Spinal cord (tissue), 10 donors: ENCODE results near the gene F12. TPM values are rescaled to one million over a fixed set of nuclear protein-coding genes. Genes with fewer than 3 reads are reported as not detected.

ENCODE experiments used
- DNase-seq, 6 donors: peaks; one replicate each; pipeline versions ENCODE4 v3.0.0 to v3.0.0-alpha.2; 2013 to 2015; ENCODE audit warnings: low spot score in 6 of 6, low read depth in 4 of 6
- H3K27ac ChIP-seq: one replicate; pipeline ENCODE4 v1.5.1; 2013; ENCODE audit warnings: low read depth, low read length, control low read depth
- H3K27me3 ChIP-seq: one replicate; pipeline ENCODE4 v1.6.1; 2013; ENCODE audit warnings: low read length; ENCODE audit not compliant: control insufficient read depth, insufficient read depth
- H3K36me3 ChIP-seq: one replicate; pipeline ENCODE4 v1.6.1; 2013; ENCODE audit warnings: low read length; ENCODE audit not compliant: control insufficient read depth, insufficient read depth
- H3K4me1 ChIP-seq: one replicate; pipeline ENCODE4 v1.6.1; 2013; ENCODE audit warnings: low read length; ENCODE audit not compliant: control insufficient read depth, insufficient read depth
- H3K4me3 ChIP-seq: one replicate; pipeline ENCODE4 v1.5.1; 2013; ENCODE audit warnings: low read depth, low read length, control low read depth
- H3K9me3 ChIP-seq: one replicate; pipeline ENCODE4 v1.6.1; 2013; ENCODE audit warnings: low read length; ENCODE audit not compliant: control insufficient read depth, insufficient read depth
- WGBS: methylation state at CpG from one replicate; pipeline ENCODE4 v1.1.5; 2013; ENCODE audit warnings: missing lambda C conversion rate; ENCODE audit not compliant: insufficient coverage; 5-methylcytosine and 5-hydroxymethylcytosine counted together
- polyA plus RNA-seq, 2 donors: library from polyadenylated mRNA; unstranded; fragments of 120-200 nt; gene quantifications; one replicate each; pipeline ENCODE4 v1.2.1, GENCODE V29; 2013; ENCODE audit not compliant: insufficient read length in 2 of 2
- total RNA-seq, 2 donors: library from RNA; depleted of rRNA in 1 of 2; stranded (reverse); fragments of 120-200 nt in 1 of 2; fragments of >200 nt in 1 of 2; gene quantifications; one replicate each; pipeline versions ENCODE4 v1.2.3 to v1.2.4, GENCODE V29; 2013 to 2014
- donor health status: healthy.

The F12 gene
- total and polyA plus RNA-seq, 4 donors: 1.9 to 15.1 (median 8.9) TPM

GRCh38 chr5:177432839-177433657 is 23.7 kb upstream of the F12 start:
- Histone ChIP-seq H3K36me3 (peaks cover 87% of the 10 kb centered on the region), H3K9me3 (no peaks in the 10 kb centered on the region), H3K27ac (no peak overlapping the region), H3K4me1 (peaks cover 34% of the 10 kb centered on the region), H3K4me3 (no peak overlapping the region), H3K27me3 (no peaks in the 10 kb centered on the region)
- no peak for DNase-seq
- WGBS: 91% methylated on average over 23 of the region's 25 CpGs

DNA sequence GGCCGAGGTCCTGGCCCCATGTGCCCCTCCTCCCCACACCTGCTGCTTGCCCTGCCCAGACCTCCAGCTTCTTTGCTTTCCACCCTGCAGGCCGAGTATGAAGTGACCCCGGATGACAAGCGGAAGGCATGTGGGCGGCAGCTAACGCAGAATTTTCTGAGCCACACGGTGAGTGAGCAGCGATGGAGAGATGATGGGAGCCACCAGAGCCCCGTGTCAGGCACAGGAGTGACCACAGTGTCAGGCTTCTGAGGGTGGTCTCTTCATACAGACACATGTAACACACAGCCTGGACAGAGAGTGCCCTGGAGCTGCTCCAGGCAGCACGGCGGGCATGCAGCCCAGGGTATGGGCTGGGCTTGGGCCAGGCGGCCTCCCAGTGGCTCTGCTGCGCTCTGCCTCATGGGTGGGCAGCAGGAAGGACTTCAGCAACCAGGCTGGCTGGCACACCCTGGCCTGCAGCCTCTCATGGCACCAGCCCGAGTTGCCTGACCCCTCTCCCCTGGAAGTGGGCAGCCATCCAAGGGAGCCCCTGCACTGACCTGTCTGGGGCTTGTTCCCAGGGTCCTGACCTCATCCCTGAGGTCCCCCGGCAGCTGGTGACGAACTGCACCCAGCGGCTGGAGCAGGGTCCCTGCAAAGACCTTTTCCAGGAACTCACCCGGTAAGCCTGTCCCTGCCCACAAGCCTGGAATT is 22.9 kb upstream of the F12 start:
- H3K4me1 ChIP-seq: peaks cover 42% of the 10 kb centered on the region
- WGBS: 76% methylated on average over 17 of the region's 18 CpGs

GRCh38 chr5:177431317-177432142 is 22.2 kb upstream of the F12 start:
- no peak for DNase-seq
- H3K27me3 ChIP-seq: no peaks in the 10 kb centered on the region
- no peak overlapping the region for H3K4me3 ChIP-seq
- 89% methylated on average over 24 of the region's 29 CpGs for WGBS
- H3K9me3 ChIP-seq: no peaks in the 10 kb centered on the region
- no peak overlapping the region for H3K27ac ChIP-seq
- H3K36me3 ChIP-seq: peaks cover 73% of the 10 kb centered on the region
- H3K4me1 ChIP-seq: peaks cover 47% of the 10 kb centered on the region

More for the DNA sequence above, 22.9 kb upstream of the F12 start:
- Histone ChIP-seq H3K27me3 (no peaks in the 10 kb centered on the region), H3K36me3 (peaks cover 80% of the 10 kb centered on the region), H3K27ac (no peak overlapping the region), H3K9me3 (no peaks in the 10 kb centered on the region), H3K4me3 (no peak overlapping the region)
- peak in 1 of 6 donors; percentile 43 for DNase-seq

DNA sequence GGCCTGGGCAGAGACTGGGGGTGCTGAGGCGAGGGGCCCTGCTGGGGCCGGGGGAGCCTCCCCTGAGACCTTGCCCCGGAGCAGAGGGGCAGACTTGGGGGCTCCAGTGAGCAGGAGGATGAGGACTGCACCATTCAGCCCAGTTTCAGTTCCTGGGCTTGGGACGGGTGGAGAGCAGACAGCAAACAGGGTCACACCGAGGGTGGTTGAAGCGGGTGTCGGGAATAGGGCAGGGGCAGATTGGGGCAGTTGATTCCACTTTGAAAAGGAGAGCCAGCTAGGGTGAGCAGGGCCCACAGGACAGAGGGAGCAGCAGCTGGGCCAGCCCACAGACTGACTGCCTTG is 21.6 kb upstream of the F12 start:
- DNase-seq: no peak
- peaks cover 47% of the 10 kb centered on the region for H3K4me1 ChIP-seq
- 80% methylated on average over 7 of the region's 7 CpGs for WGBS
- H3K27ac ChIP-seq: no peak overlapping the region
- H3K27me3 ChIP-seq: no peaks in the 10 kb centered on the region
- H3K9me3 ChIP-seq: no peaks in the 10 kb centered on the region
- H3K4me3 ChIP-seq: no peak overlapping the region
- H3K36me3 ChIP-seq: peaks cover 67% of the 10 kb centered on the region

DNA sequence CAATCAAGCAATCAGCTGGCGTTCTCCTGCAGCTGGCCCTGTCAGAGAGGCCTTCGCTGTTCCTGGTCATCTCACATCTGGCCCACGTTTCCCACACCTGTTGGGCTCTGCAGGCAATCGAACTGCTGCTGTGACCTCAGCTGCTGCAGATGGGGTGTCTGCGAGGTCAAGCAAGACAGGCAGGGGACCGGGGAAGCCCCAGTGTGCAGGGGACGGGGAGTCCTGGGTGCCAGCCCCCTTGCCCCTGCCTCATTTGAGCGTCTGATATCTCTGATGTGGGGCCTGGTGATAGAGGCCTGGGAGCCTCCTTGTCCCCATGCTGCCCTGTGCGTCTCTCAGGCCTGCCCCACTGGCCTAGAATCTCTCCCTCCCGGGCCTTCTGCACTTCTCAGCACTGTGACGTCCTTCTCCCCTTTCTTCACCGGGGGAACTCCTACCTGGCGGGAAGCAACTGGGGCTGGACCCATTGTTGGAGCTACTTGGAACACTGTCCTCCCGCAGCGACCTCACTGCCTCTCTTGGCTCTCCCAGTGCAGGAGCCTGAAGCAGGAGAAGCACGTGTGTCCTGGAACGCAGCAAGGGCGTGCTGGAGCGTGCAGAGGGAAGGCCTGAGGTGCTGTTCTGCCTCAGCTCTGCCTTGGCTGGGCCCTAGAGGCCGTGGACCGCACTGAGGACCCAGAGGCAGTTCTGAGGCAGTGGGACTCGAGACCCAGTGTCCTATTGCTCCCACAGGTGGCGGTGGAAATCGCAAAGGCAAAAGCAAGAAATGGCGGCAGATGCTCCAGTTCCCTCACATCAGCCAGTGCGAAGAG is 21.0 kb upstream of the F12 start:
- no peak overlapping the region for H3K4me3 ChIP-seq
- H3K9me3 ChIP-seq: no peaks in the 10 kb centered on the region
- no peak overlapping the region for H3K27ac ChIP-seq
- H3K27me3 ChIP-seq: no peaks in the 10 kb centered on the region
- DNase-seq: no peak
- H3K36me3 ChIP-seq: peaks cover 61% of the 10 kb centered on the region
- WGBS: 87% methylated on average over 26 of the region's 26 CpGs
- H3K4me1 ChIP-seq: peaks cover 52% of the 10 kb centered on the region

DNA sequence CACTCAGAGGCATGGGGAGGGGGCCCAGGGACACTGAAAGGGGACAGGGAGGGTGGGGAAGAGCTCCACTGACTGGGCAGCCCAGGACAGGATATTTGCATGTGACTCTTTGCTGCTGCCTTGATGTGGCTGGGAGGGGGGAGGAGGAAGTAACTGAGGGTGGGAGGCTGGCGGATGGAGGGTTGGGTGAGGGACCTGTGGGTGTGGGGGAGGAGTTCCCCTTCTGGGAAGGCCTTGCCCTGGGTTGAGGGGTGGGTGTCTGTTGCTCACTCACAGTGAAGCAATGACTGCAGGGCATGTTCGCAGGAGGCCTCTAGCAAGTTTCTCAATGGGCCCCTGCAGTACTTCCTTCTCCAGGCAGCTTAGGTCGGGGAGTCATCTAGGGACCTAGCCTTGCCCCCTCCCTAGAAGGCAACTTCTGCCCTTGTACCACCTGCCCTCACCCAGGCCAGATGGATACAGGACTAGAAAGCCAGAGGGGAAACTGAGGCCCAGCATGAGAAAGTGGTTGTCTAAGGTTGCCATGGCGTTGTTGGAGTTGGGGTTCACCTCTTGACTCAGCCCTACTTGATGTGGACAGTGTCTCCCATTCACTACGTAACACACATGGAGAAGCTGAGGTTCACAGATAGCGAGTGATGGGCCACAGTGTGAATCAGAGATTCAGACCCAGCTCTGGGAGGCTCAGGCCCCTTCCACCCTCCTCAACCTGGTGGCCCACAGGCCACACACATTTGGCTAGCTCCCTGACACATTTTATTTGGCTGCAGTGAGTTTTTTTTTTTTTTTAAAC is 20.1 kb upstream of the F12 start:
- no peaks in the 10 kb centered on the region for H3K9me3 ChIP-seq
- H3K27me3 ChIP-seq: no peaks in the 10 kb centered on the region
- H3K4me1 ChIP-seq: peaks cover 54% of the 10 kb centered on the region
- peaks cover 52% of the 10 kb centered on the region for H3K36me3 ChIP-seq
- 89% methylated on average over 6 of the region's 6 CpGs for WGBS
- no peak overlapping the region for H3K4me3 ChIP-seq
- DNase-seq: no peak
- H3K27ac ChIP-seq: no peak overlapping the region

- 91% methylated on average over 5 of the region's 10 CpGs for WGBS
- H3K4me3 ChIP-seq: no peak overlapping the region
- H3K4me1 ChIP-seq: peaks cover 54% of the 10 kb centered on the region
- H3K36me3 ChIP-seq: peaks cover 45% of the 10 kb centered on the region
- DNase-seq: no peak
- H3K27ac ChIP-seq: no peak overlapping the region
- H3K9me3 ChIP-seq: no peaks in the 10 kb centered on the region
- H3K27me3 ChIP-seq: no peaks in the 10 kb centered on the region
Observed at GRCh38 chr5:177428574-177429217, 19.3 kb upstream of the F12 start.

DNA sequence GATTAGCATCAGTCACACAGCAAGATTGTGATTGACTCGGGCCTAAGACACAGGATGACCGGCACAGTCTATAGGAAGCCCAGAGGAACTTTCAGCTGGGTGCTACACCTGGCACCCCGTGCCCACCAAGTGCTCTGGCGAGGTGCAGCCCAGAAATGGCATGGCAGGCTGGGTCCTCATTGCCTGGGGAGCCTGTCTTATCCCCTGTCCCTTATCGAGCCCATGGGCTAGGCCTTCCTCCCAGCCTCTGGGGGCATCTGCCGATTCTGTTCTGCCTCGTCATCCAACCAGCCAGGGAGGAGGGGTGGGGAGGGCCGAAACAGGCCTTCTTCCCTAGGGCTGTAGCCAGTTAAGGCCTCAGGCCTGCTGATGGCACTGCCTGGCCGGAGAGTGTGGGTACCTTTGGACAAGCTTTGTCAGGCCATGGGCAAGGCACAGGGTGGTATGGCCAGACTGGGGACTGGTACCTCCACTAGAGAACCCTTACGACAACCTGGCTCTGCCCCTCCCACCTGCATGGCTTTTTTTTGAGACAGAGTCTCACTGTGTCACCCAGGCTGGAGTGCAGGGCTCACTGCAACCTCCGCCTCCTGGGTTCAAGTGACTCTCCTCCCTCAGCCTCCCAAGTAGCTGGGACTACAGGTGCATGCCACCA is 18.7 kb upstream of the F12 start:
- Histone ChIP-seq H3K27me3 (no peaks in the 10 kb centered on the region), H3K4me3 (no peak overlapping the region), H3K9me3 (no peaks in the 10 kb centered on the region), H3K36me3 (peaks cover 38% of the 10 kb centered on the region), H3K4me1 (peaks cover 54% of the 10 kb centered on the region), H3K27ac (no peak overlapping the region)
- WGBS: 85% methylated on average over 11 of the region's 11 CpGs
- no peak for DNase-seq
